Naive B cell (primary cell): Measurements from ENCODE around the gene CENPU. TPM values are rescaled to one million over a fixed set of nuclear protein-coding genes. Genes with fewer than 3 reads are reported as not detected.
"Not testable (repeated sequence)": the region's sequence is repeated elsewhere in the genome, so short reads cannot be mapped to it uniquely, and the experiment has no call there.

Experiments
- ATAC-seq, 2 donors: fragments of 150-1000 bp; cut with Tn5 transposase; 2 replicates each; pipeline ENCODE4 v1.10.0; 2021; ENCODE audit warnings: low read depth in 2 of 2, mild to moderate bottlenecking in 2 of 2, moderate library complexity in 2 of 2
- DNase-seq: peaks from one replicate; pipeline ENCODE4 v3.0.0; 2022
- H3K27ac Mint-ChIP-seq, 6 donors: one replicate each; pipeline ENCODE4 v1.8.0; 2020 to 2022; ENCODE audit warnings: mild to moderate bottlenecking in 6 of 6, mixed read lengths in 6 of 6, moderate library complexity in 5 of 6, inconsistent platforms in 2 of 6
- H3K27me3 Mint-ChIP-seq, 3 donors: one replicate each; pipeline ENCODE4 v1.8.0; 2021 to 2022; ENCODE audit warnings: mixed read lengths in 3 of 3, mild to moderate bottlenecking in 1 of 3
- H3K36me3 Mint-ChIP-seq, 2 donors: one replicate each; pipeline ENCODE4 v1.8.0; 2020 to 2022; ENCODE audit warnings: mixed read lengths in 2 of 2, inconsistent platforms in 1 of 2, mild to moderate bottlenecking in 1 of 2
- H3K4me1 Mint-ChIP-seq, 3 donors: one replicate each; pipeline ENCODE4 v1.8.0; 2020 to 2022; ENCODE audit warnings: mixed read lengths in 3 of 3, inconsistent platforms in 1 of 3, mild to moderate bottlenecking in 1 of 3, moderate library complexity in 1 of 3
- H3K4me3 Mint-ChIP-seq, 8 donors: one replicate each; pipeline ENCODE4 v1.8.0; 2020 to 2022; ENCODE audit warnings: mild to moderate bottlenecking in 8 of 8, mixed read lengths in 8 of 8, moderate library complexity in 8 of 8, inconsistent platforms in 2 of 8
- H3K9me3 Mint-ChIP-seq, 7 donors: one replicate each; pipeline ENCODE4 v1.8.0; 2020 to 2022; ENCODE audit warnings: mixed read lengths in 7 of 7, mild to moderate bottlenecking in 5 of 7, inconsistent platforms in 2 of 7, moderate library complexity in 1 of 7
- polyA plus RNA-seq, 6 donors: library from polyadenylated mRNA; unstranded; fragments of 300-500 nt; fragmentation: Illumina TruSeq; gene quantifications; one replicate each; pipeline ENCODE4 v1.2.3, GENCODE V29; 2021; ENCODE audit warnings: low read depth in 6 of 6

CENPU gene
- polyA plus RNA-seq, 6 donors from 2014 or later: 0.27 to 4.9 (median 2.3) TPM

DNA sequence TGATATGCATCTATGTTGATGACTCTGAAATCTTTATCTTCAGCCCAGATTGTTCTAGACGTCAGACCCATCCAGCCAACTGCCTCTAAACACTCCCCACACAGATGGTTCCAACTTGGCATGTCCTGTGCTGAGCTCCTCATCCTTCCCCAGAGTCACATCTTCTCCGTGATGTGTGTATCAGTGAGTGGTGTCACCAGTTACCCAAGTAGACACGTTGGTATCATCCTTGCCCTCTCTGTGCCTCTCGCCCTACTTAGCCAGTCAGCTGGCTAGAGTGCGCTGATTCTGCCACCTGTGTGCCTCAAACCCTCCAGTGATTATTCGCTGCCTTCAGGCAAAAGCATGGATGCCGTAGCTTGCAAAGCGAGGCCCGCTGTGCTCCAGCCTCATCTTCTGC, 65.8 kb downstream of the CENPU start:
- Mint-ChIP-seq H3K27me3 (no peaks in the 10 kb centered on the region), H3K27ac (peak overlapping the region in 1 of 6 donors; percentile 14), H3K36me3 (peaks cover 11 to 20% of the 10 kb centered on the region in 2 donors)

DNA sequence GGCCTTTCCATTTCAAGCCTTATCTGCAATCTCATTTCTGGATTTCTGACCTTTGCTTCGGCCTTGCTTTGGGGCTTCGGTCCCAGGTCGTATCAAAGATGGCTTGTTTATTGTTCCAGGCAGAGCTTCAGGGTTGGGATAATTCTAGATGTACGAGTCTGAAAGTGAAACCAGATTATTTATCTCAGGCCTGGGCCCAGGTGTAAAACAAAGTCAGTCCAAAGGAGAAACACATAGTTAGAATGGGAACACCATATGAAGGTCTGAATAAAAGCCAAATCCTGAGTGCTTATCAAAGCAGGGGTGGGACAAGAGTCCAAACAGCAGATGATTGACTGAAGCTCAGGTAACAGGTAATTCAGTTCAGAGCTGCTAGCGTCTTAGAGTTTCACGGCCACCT, 67.2 kb downstream of the CENPU start:
- peaks cover 11 to 12% (median 12%) of the 10 kb centered on the region in 3 donors for H3K4me1 Mint-ChIP-seq
- H3K27me3 Mint-ChIP-seq: no peaks in the 10 kb centered on the region
- H3K27ac Mint-ChIP-seq: peak overlapping the region in 1 of 6 donors; percentile 7
- H3K4me3 Mint-ChIP-seq: no peak overlapping the region
- DNase-seq: no peak
- no peaks in the 10 kb centered on the region for H3K9me3 Mint-ChIP-seq
- peaks cover 11 to 13% of the 10 kb centered on the region in 2 donors for H3K36me3 Mint-ChIP-seq
- no peak for ATAC-seq

More for the DNA sequence above, 65.8 kb downstream of the CENPU start:
- ATAC-seq: no peak
- H3K4me3 Mint-ChIP-seq: peak overlapping the region in 1 of 8 donors; percentile 29
- no peaks in the 10 kb centered on the region for H3K9me3 Mint-ChIP-seq
- DNase-seq: no peak
- peaks cover 11 to 12% (median 12%) of the 10 kb centered on the region in 3 donors for H3K4me1 Mint-ChIP-seq

- Mint-ChIP-seq H3K36me3 (peaks cover 11 to 19% of the 10 kb centered on the region in 2 donors), H3K27ac (no peak overlapping the region), H3K9me3 (no peaks in the 10 kb centered on the region), H3K4me1 (peaks cover 11 to 12% (median 12%) of the 10 kb centered on the region in 3 donors), H3K27me3 (no peaks in the 10 kb centered on the region), H3K4me3 (no peak overlapping the region)
- no peak for DNase-seq
- ATAC-seq: no peak
Observed at GRCh38 chr4:184664445-184665210, 69.3 kb downstream of the CENPU start.

DNA sequence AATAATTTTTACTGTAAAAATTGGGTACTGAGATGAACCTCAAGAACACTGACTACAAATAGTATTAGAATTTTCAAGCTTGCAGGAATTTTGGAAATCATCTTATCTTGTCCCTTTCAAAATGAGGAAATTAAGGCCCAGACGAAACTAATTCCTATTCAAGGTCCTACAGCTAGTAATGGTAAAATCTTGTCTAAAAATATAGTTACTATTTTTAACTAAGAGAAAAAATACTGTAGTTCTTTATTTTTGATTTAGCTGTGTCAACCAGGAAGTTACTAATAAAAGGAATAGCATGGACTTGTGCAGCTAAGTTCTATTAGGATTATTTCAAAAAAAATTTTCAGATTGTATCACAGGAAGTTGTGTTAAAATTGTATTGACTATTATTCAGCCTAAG, 71.7 kb downstream of the CENPU start:
- Mint-ChIP-seq H3K36me3 (peaks cover 0 to 11% of the 10 kb centered on the region in 2 donors), H3K4me1 (peaks cover 0 to 3% (median under 1%) of the 10 kb centered on the region in 3 donors), H3K4me3 (no peak overlapping the region), H3K27ac (no peak overlapping the region), H3K9me3 (no peaks in the 10 kb centered on the region), H3K27me3 (no peaks in the 10 kb centered on the region)
- ATAC-seq (no peak), DNase-seq (no peak)

DNA sequence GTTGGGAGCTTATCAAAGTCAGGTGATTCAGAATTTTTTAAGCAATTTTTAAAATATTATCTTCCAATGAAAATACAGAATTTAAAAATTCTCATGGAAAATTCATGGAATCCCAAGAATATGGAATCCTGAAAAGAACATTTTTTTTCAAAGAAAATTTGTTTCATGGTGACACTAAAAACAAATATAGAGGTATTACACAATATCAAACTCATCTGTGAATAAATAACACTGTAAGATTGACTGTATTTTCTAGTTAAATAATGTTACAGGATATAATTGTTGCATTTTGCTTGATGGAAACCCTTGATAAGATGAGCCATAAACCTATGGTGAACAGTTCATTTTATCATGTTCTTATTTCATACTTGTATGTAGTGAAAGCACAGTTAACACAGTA, 72.9 kb downstream of the CENPU start:
- peaks cover 0 to 11% of the 10 kb centered on the region in 2 donors for H3K36me3 Mint-ChIP-seq
- peaks cover 0 to 9% (median 9%) of the 10 kb centered on the region in 3 donors for H3K4me1 Mint-ChIP-seq
- no peak overlapping the region for H3K4me3 Mint-ChIP-seq
- H3K27me3 Mint-ChIP-seq: no peaks in the 10 kb centered on the region
- H3K9me3 Mint-ChIP-seq: no peaks in the 10 kb centered on the region
- DNase-seq: no peak
- ATAC-seq: no peak
- no peak overlapping the region for H3K27ac Mint-ChIP-seq

GRCh38 chr4:184657820-184658219, 76.1 kb downstream of the CENPU start:
- H3K9me3 Mint-ChIP-seq, DNase-seq, H3K27me3 Mint-ChIP-seq, H3K36me3 Mint-ChIP-seq, H3K4me3 Mint-ChIP-seq, H3K27ac Mint-ChIP-seq, ATAC-seq: not testable (repeated sequence)
- H3K4me1 Mint-ChIP-seq: peaks cover 0 to 13% (median 9%) of the 10 kb centered on the region in 3 donors

- peaks cover 0 to 13% (median 9%) of the 10 kb centered on the region in 3 donors for H3K4me1 Mint-ChIP-seq
Observed at GRCh38 chr4:184657144-184657543, 76.8 kb downstream of the CENPU start.

GRCh38 chr4:184655889-184656869, 77.7 kb downstream of the CENPU start:
- H3K36me3 Mint-ChIP-seq: peaks cover 0 to 6% of the 10 kb centered on the region in 2 donors
- DNase-seq (no peak), ATAC-seq (no peak)
- peaks cover 0 to 13% (median 12%) of the 10 kb centered on the region in 3 donors for H3K4me1 Mint-ChIP-seq
- H3K27ac Mint-ChIP-seq: peak overlapping the region in 1 of 6 donors; percentile 2
- no peaks in the 10 kb centered on the region for H3K27me3 Mint-ChIP-seq
- H3K4me3 Mint-ChIP-seq: peak overlapping the region in 1 of 8 donors; percentile 25
- no peaks in the 10 kb centered on the region for H3K9me3 Mint-ChIP-seq

More at GRCh38 chr4:184657144-184657543, 76.8 kb downstream of the CENPU start:
- H3K9me3 Mint-ChIP-seq: no peaks in the 10 kb centered on the region
- DNase-seq (no peak), ATAC-seq (no peak)
- H3K36me3 Mint-ChIP-seq: peaks cover 0 to 6% of the 10 kb centered on the region in 2 donors
- no peaks in the 10 kb centered on the region for H3K27me3 Mint-ChIP-seq
- H3K4me3 Mint-ChIP-seq: no peak overlapping the region
- peak overlapping the region in 5 of 6 donors; percentile 8 to 93 (median 16) for H3K27ac Mint-ChIP-seq

GRCh38 chr4:184653650-184654049, 80.2 kb downstream of the CENPU start:
- no peak for DNase-seq
- peak overlapping the region in 2 of 8 donors; percentile 5 to 15 for H3K4me3 Mint-ChIP-seq
- peaks cover 10 to 25% (median 21%) of the 10 kb centered on the region in 3 donors for H3K4me1 Mint-ChIP-seq
- H3K9me3 Mint-ChIP-seq: no peaks in the 10 kb centered on the region
- no peaks in the 10 kb centered on the region for H3K27me3 Mint-ChIP-seq
- no peaks in the 10 kb centered on the region for H3K36me3 Mint-ChIP-seq
- no peak for ATAC-seq
- H3K27ac Mint-ChIP-seq: no peak overlapping the region

DNA sequence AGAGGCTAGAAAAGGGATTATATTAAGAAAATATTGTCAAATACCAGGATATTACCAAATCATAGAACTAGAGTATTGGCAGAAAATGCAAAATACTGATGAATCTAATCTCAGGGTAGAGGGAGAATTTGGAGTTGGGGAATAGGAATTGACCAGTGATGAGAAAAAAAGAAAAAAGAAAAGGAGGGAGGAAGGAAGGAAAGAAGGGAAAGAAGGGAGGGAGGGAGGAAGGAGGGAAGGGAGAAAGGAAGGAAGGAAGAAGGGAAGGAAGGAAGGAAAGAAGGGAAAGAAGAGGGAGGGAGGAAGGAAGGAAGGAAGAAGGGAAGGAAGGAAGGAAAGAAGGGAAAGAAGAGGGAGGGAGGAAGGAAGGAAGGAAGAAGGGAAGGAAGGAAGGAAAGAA, 81.2 kb downstream of the CENPU start:
- H3K4me1 Mint-ChIP-seq: peaks cover 19 to 33% (median 30%) of the 10 kb centered on the region in 3 donors
- H3K4me3 Mint-ChIP-seq, ATAC-seq, H3K27ac Mint-ChIP-seq, H3K36me3 Mint-ChIP-seq, H3K27me3 Mint-ChIP-seq, DNase-seq, H3K9me3 Mint-ChIP-seq: not testable (repeated sequence)

DNA sequence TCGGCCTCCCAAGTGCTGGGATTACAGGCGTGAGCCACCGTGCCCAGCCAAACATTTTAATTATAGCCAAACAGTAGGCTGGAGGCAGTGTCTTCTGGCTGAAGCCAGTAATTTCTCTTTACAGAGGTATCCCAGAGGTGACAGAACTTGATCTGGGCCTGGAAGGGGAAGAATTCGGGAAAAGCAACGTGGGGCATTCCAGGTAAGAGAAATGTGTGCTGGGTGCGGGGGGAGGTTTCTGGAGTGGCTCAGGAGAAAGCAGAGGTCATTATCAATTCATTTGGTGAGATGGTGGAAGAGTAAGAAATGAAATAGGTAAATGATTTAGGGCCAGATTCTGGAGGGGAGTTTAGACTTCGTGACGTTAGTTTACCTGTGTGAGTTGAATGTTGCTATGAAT, 82.0 kb downstream of the CENPU start:
- H3K27ac Mint-ChIP-seq: peak overlapping the region in 1 of 6 donors; percentile 37
- H3K9me3 Mint-ChIP-seq: no peaks in the 10 kb centered on the region
- ATAC-seq (no peak), DNase-seq (no peak)
- no peaks in the 10 kb centered on the region for H3K36me3 Mint-ChIP-seq
- H3K27me3 Mint-ChIP-seq: no peaks in the 10 kb centered on the region
- peaks cover 25 to 34% (median 31%) of the 10 kb centered on the region in 3 donors for H3K4me1 Mint-ChIP-seq
- peak overlapping the region in 1 of 8 donors; percentile 91 for H3K4me3 Mint-ChIP-seq

DNA sequence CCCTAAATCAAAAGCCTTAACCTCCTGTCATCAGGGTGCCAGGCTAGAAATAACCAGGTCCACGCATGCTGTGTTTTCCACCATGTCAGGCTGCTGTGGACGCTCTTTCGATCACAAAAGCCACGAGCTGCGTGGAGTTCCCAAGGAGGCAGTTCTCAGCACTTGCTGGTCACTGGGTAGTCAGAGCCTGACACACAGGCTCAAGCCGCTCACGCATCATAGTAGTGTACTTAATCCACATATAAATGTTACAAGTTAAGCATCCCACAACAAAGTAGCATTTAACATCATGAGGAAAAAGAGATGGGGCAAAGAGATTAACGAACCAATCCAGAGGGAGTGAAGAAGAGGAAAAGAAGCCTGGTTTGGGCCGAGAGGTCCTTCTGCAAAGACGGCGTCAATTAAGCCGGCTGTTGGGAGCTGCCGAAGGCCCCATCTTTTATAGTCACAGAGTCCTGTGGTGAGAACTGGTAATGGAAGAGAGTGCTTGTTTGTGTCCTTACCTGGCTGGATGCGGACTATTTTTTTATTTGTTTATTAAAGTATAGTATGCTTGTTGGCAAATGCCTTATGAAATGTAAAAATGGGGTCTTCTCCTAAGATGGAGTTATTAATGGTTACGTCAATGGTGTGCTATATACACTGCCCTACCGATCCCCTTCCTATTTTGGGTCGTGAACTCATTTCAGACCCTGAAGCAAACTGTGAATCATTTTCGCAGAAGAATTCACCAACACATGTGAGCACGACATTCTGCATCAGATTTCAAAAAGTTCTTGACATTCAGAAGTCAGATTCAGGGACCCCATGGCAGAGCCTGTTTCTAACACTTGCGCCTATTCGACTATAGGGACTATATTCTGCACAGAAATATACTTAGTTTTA, 83.7 kb downstream of the CENPU start:
- H3K36me3 Mint-ChIP-seq: no peaks in the 10 kb centered on the region
- DNase-seq (no peak), ATAC-seq (peak in 1 of 2 donors; percentile 1)
- no peaks in the 10 kb centered on the region for H3K27me3 Mint-ChIP-seq
- no peaks in the 10 kb centered on the region for H3K9me3 Mint-ChIP-seq
- H3K27ac Mint-ChIP-seq: peak overlapping the region; percentile 57 to 97 (median 94)
- H3K4me1 Mint-ChIP-seq: peaks cover 37 to 48% (median 40%) of the 10 kb centered on the region in 3 donors
- peak overlapping the region; percentile 85 to 98 (median 95) for H3K4me3 Mint-ChIP-seq
